RKO (cell line): Measurements from ENCODE around the gene NOP14.
"Not testable (repeated sequence)": the region's sequence is repeated elsewhere in the genome, so short reads cannot be mapped to it uniquely, and the experiment has no call there.

Experiments used
- DNase-seq: peaks from one replicate; pipeline ENCODE4 v3.0.0-alpha.2; 2016; ENCODE audit warnings: low spot score

The NOP14 gene

DNA sequence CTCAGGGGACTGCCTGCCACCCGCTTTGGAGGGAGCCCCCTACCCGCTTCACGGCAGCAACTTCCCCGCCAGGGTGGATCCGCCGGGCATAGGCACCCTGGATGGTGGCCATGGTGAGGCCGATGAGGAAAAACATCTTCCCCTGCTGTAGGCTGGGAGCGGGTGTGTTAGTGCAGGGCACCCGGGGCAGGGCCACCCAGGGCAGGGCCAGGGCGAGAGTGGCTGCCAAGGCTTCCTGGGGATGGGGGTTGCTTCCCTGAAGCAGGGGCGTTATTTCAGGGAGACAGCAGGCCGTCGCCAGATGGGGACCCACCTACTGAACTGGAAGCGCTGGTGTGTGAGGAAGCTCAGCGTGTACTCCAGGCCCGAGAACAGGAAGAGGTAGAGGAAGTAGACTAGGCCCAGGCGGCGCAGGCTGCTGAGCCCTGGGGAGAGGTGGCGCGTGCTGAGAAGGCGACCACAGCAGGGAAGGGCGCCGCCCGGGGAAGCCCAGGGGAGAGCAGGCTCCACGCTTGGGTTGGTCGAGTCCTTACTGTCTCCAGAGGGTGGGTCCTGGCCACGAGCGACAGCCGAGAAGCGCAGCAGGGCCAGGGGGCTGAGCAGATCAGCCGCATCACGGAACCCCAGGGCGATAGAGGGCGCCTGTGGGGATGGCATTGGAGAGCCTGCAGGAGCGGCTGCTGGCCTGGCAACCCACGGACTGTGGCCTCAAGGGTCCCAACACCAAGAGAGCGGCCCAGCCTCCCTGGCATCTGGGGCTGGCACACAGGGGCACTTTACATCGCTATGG lies 31.5 kb downstream of the NOP14 start:
- DNase-seq, result no peak

DNA sequence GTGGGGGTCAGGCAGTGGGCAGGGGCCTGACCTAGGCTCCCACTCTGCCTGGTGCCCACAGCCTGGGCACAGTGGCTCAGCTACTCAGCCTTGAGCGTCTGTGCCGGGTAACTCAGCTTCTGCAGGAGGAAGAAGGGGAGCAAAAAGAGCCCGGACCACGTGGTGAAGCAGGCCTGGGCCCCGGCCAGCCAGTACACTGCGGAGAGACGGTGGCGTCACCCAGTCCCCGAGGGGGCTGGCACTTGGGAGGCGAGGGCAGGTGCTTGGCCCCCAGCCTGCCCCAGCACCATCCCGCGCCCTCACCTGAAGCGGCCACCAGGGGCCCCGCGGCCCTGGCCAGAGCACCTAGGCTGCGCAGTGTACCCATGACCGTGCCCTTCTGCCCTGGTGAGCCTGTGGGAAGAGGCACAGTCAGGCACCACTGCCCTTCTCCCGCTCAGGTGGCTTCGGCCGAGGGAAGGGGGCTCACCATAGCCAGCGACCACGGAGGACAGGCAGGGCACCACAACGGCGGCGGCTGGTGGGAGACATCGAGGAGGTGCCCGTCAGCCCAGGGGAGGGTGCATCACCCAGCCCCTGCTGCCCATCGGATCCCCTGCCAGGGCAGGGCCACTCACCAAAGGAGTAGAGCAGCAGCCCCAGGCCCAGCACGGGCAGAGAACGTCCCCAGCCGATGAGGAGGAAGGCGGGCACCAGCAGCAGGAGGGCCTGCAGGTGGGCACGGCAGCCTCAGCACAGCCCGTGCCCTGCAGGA lies 32.3 kb downstream of the NOP14 start:
- no peak for DNase-seq

DNA sequence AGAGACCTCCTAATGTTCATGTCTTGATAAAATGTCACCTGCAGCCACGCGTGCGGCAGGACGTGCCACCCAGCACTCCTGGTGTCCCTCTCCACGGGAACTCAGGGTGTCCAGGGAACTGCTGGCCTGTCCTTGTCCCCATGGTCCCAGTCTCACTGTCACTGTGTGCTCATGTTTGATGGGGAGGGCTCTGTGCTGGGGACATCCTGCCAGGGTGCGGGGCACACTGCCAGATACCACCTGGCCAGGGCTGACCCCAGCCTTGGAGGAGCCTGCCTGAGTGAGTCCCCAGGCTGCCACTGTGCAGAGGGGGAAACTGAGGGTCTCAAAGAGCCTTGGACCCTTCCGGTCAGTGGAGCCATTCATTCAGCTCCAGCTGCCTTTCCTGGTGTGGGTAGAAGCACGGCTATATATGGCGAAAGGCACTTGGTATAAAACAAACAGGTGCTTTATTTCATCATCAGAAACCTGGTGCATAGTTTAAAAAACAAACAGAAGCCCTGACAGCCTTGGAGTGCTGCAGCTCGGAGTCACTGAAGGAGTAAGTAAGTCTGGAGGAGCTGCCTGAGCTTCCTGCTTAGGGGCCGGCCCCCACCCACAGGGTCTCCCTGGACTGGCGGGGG lies 33.0 kb downstream of the NOP14 start:
- DNase-seq, result no peak

DNA sequence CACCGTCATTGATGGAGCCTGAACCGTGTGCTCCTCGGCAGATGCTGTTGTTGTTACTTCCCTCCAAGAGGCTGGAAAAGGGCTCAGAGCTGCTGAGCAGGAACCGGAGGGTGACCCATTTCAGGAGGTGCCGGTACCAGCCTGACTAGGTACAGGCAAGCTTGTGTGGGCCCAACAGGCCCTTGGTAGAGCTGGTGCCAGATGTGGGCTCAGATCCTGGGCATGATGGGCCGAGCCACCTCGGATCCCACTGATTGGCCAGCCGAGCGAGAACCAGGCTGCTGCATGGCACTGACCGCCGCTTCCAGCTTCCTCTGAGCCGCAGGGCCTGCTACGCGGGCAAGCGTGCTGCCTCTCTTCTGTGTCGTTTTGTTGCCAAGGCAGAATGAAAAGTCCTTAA lies 33.7 kb downstream of the NOP14 start:
- no peak for DNase-seq

DNA sequence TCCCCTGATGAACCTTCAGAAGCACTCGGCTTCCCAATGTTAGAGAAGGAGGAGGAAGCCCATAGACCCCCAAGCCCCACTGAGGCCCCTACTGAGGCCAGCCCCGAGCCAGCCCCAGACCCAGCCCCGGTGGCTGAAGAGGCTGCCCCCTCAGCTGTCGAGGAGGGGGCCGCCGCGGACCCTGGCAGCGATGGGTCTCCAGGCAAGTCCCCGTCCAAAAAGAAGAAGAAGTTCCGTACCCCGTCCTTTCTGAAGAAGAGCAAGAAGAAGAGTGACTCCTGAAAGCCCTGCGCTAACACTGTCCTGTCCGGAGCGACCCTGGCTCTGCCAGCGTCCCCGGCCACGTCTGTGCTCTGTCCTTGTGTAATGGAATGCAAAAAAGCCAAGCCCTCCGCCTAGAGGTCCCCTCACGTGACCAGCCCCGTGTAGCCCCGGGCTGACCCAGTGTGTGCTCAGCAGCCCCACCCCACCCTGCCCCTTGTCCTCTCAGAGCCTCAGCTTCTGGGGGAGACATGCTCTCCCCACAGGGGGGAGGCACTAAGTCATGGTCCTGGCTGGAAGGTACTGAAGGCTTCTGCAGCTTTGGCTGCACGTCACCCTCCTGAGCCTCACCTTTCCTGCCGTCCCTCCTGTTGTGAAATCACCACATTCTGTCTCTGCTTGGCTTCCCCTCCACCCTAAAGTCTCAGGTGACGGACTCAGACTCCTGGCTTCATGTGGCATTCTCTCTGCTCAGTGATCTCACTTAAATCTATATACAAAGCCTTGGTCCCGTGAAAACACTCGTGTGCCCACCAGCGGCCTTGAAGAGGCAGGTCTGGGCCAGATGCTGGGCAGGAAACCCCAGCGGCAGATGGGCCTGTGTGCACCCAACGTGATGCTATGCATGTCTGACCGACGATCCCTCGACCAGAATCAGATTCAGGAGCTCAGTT lies 34.7 kb downstream of the NOP14 start:
- no peak for DNase-seq

DNA sequence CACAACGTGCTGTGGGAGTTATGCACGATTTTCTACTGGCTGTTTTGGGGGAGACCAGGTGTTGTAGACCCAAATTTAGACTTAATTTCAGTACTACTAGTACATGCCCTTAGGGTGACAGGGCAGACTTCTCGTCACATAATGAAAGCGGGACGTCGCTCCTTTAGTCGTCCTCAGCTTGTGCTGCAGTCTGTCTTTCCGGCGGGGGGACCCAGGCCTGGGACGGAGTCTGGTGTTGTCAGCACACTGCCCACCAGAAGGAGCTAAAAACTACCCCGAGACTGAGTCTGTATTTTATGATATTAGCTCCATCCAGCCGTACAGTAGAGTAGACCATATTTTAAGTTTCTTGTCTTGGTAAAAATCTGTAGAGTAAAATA lies 35.5 kb downstream of the NOP14 start:
- no peak for DNase-seq

DNA sequence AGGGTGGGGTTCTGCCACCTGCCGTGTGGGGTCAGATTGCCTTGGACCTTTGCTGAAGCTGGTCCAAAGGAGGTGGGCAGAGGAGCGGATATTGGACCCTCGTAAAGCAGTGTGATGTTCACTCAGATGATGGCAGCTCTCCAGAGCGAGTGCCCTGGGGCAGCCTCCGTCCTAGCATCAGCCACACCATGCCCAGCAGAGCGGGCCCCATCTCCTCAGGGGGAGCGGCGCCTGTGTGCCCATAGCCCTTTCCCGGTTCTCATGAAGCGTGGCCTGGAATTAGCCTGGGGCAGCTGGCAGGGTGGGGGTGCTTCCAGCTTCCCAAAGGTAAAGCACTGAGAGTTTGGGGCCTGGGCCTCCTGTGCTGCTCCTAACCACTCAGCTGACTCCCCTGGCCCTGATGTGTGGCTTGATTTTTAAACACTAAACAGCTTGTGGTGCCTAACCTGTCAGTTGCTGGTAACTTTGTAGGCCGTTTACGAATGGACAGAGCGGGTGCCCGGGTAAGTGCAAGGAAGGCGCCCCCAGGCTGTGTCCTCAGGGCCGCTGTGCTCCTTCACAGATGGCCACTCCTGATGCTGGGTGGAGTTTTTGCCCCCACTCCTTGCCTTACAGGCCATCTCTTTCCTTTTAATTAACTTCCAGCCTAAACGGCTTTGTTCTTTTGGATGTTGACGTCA lies 36.0 kb downstream of the NOP14 start:
- DNase-seq, result no peak

DNA sequence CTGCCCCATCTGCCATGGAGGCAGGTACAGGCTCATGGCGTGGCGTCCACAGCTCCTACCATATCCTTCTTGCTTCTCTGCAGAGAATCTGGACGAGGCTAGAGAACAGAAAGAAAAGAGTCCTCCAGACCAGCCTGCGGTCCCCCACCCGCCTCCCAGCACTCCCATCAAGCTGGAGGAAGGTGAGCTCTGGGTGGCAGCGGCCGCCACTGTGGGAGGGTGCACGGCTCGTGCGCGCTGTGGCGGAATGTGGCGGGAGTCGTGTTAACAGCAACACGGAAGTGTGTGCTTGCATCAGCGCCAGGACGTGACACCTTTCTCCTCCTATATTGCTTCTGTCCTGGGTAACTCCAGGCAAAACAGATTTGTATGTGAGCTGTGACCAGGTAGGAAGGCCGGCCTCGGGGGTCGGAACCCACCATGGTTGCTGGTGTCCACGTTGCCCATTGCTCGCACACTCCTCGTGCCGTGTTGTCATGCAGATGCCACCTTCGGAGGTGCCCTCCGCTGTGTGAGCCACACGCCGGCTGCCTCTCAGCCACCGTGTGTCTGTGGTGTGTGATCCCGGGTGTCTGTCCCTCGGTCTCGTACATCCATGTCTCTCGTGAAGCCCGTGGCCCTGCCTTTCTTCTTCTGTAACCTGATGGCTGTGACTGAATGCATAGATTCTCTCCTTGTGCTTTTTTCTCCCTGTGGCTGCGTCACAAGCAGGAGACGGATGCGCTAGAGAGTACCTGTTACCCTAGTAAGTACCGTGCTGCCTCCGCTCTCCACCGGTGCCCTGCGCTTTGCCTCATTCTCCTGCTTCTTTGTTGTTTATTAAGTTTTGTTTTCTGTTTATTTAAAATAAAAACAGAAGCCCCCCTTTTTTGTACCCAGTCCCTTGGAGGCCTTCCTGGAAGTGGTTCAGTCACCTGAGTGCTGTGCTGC lies 37.0 kb downstream of the NOP14 start:
- no peak for DNase-seq

DNA sequence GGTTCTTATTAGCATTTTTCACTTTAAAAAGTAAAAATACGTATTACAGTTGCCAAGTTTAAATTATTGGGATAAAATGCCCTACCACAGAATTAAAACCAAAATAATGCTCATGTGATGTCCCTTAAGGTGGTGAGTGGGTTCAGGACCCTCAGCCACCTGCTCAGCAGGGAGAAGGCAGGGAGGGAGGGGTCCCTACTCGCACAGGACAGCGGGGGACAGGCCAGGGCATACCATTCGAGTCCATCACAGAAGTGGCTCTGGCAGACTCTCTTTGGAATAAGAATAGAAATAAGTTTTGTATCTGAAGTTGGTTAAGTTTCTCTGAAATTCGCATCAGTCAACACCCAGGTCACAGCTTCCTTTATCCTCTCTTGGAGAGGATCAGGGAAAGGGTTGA lies 37.7 kb downstream of the NOP14 start:
- DNase-seq, result no peak

DNA sequence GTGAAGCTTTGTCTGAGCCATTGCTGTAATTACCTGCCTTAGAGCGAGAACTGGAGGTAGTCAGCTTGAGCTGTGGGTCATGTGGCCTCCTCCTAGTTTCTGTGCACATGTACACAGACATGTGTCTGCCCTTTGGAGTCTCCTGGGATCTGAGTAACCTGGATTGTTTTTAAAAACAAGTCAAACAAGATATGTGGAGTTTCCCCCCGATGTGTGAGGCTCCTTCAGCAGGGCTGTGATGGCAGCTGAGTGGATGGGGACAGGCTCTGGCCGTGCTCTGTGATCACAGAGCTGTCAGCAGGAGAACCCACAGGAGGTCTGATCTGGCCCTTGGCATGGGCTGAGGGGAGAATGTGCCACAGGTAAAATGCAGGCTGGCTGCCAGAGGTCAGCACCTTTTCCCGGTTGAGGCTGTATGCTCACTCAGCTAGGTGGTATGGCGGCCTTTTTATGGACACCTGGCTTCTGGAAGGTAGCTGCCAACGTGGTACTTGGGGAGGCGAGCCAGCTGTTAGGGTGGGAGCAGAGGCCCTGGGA lies 38.4 kb downstream of the NOP14 start:
- no peak for DNase-seq

DNA sequence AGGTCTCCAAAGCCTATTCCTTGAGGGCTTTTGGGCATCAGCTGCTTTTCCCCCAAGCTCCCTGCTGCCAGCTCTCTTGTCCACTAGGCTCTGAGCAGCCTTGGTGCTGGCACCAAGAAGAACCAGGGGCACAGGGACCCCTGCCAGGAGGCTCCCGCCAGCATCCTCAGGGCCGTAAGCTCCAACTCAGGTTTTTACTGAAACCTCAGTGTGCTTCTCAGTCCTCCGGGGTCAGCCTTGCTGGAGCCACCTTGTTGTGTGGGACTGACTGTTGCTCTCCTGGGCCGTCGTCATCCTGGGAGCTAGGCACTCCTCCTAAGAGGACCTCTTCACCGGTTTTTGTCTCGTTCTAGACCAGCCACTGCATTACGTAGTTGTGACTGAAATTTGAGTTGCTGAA lies 38.9 kb downstream of the NOP14 start:
- no peak for DNase-seq

DNA sequence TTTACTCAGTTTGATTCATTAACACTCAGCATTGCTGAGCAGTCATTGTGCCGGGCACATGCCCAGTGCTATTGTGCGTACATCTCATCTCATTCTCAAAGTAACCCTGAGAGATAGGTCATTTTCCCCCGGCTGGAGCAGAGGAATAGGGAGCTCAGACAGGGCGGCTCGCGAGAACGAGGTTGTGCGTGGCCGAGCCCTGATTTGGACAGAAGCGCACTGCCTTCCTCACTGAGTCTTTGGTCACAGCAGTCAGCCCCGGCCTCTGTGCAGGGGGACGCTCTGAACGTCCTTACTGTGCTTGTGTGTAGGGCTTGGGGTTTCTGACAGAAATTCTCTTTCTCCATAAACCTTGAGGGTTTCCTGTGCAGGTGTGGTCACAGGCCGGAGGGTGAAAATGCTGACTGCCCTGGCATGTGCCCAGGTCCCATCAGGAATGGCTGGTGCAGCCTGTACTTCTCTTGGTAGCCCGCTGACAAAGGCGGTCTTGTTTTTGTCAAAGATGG lies 39.5 kb downstream of the NOP14 start:
- no peak for DNase-seq

DNA sequence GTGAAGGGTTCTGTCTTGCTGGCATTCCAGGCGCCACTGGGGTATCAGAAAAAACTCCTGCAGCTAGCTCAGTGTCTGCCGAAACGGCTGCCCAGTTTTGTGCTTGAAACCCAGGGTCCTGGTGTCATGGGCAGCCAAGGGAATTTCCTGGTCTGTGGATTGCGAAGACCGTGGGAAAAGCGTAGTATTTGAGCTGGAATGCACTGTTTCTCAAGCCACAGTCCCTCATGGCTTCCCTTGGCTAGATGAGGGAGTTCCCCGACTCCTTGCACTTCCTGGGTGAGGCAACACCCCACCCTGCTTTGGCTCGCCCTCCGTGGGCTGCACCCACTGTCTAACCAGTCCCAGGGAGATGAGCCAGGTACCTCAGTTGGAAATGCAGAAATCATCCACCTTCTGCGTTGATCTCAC lies 40.1 kb downstream of the NOP14 start:
- no peak for DNase-seq

DNA sequence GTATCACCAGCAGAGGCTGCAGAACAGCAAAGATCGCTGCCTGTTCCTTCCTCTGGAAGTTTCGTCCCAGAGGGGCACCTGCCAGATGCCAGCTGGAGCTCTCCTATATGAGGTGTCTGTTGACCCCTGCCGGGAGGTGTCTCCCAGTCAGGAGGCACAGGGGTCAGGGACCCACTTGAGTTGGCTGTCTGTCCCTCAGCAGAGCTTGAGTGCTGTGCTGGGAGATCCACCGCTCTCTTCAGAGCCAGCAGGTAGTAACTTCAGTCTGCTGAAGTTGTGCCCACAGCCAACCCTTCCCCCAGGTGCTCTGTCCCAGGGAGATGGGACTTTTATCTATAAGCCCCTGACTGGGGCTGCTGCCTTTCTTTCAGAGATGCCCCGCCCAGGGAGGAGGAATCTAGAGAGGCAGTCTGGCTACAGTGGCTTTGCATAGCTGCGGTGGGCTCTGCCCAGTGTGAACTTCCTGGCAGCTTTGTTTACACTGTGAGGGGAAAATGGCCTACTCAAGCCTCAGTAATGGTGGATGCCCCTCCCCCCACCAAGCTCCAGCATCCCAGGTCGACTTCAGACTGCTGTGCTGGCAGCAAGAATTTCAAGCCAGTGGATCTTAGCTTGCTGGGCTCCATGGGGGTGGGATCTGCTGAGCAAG lies 40.6 kb downstream of the NOP14 start:
- not testable (repeated sequence) for DNase-seq

DNA sequence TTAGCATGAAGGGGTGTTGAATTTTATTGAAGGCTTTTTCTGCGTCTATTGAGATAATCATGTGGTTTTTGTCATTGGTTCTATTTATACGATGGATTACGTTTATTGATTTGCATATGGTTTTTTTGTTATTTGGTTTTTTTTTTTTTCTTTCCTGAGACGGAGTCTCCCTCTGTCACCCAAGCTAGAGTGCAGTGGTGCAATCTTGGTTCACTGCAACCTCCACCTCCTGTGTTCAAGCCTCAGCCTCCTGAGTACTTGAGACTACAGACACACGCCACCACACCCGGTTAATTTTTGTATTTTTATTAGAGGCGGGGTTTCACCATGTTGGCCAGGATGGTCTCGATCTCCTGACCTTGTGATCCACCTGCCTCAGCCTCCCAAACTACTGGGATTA lies 44.5 kb downstream of the NOP14 start:
- not testable (repeated sequence) for DNase-seq

DNA sequence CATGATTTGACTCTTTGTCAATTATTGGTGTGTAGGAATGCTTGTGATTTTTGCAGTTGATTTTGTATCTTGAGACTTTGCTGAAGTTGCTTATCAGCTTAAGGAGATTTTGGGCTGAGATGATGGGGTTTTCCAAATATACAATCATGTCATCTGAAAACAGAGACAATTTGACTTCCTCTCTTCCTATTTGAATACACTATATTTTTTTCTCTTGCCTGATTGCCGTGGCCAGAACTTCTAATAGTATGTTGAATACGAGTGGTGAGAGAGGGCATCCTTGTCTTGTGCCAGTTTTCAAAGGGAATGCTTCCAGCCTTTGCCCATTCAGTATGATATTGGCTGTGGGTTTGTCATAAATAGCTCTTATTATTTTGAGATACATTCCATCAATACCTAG lies 44.9 kb downstream of the NOP14 start:
- not testable (repeated sequence) for DNase-seq

DNA sequence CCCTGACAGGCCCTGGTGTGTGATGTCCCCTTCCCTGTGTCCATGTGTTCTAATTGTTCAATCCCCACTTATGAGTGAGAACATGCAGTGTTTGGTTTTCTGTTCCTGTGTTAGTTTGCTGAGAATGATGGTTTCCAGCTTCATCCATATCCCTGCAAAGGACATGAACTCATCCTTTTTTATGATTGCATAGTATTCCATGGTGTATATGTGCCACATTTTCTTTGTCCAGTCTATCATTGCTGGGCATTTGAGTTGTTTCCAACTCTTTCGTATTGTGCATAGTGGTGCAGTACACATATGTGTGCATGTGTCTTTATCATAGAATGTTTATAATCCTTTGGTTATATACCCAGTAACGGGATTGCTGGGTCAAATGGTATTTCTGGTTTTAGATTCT lies 46.5 kb downstream of the NOP14 start:
- DNase-seq, result not testable (repeated sequence)

DNA sequence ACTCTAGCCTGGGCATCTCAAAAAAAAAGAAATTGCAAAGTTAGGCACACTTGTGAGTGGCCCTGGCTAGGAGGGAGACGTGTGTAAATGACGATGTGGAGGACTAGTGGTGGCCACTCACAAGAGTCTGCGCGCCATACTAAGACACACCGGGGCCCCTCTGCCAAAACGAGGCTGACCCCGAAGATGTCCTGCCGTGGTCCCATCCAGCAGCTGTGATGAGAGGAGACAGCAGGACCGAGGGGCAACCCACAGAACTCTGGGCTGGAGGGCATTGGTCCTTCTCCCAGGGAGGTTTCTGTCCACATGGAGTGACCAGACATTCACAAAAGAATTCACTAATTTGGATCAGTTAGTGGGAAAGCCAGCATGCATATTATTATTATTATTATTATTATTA lies 47.4 kb downstream of the NOP14 start:
- no peak for DNase-seq
